CD4-positive, alpha-beta T cell treated with Interleukin-4 for 1 hour (primary cell): Measurements from ENCODE around the gene TRMT11.
"Not testable (repeated sequence)": the region's sequence is repeated elsewhere in the genome, so short reads cannot be mapped to it uniquely, and the experiment has no call there.

ENCODE experiments used
- DNase-seq, 2 donors: peaks; one replicate each; pipeline ENCODE4 v3.0.0-alpha.2; 2020 to 2022

TRMT11 gene

DNA sequence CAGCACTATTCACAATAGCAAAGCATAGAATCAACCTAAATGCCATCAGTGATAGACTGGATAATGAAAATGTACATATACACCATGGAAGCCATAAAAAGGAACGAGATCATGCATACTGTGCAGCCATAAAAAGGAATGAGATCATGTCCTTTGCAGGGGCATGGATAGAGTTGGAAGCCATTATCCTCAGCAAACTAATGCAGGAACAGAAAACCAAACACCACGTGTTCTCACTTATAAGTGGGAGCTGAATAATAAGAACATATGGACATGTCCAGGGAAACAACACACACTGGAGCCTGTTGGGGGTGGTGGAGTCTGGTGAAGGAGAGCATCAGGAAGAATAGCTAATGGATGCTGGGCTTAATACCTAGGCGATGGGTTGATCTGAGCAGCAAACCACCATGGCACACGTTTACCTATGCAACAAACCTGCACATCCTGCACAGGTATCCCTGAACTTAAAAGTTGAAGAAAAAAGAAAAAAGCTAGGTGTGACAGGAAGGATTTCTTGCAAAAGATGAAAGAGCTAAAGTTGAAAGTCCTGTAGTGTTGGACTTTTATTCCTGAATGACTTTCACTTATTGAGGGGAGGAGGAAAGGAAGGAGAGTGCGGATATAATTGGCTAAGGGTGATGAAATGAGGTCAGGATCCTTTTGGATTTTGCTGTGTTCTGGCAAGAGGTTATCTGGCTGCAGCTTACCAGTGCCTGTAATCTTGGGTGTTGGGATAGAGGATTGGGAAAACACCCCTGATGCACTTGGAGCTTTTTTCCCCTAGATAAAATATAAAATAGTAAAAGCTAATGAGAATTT lies 8.5 kb downstream of the TRMT11 start:
- DNase-seq, result no peak

DNA sequence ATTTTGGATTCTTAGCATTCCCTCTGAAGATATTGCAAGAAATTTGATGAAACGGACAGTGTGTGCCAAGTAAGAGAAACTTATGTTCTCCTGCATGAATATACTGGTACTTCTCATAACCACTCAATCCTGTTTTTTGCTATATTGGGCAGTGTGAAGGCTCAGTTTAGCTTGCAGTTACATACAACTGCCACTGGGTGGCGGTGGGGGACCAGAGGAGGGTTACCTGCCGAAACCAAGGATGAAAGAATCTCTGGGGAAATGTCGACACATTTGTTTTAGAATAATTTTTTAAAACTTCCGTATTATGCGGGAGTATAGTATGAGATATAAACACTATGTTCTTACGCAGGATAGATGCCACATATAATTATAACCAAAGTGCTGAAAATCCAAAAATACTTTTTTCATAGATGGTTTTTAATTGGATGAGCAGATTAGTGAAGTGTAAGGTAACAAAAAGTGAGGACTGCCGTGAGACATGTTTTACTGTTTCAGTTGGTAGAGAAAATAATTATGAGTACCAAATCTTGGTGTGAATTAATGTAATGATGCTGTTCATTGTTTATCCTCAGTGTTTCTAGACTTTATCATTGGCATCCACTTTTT lies 9.7 kb downstream of the TRMT11 start:
- DNase-seq, result peak; percentile 66 to 78

DNA sequence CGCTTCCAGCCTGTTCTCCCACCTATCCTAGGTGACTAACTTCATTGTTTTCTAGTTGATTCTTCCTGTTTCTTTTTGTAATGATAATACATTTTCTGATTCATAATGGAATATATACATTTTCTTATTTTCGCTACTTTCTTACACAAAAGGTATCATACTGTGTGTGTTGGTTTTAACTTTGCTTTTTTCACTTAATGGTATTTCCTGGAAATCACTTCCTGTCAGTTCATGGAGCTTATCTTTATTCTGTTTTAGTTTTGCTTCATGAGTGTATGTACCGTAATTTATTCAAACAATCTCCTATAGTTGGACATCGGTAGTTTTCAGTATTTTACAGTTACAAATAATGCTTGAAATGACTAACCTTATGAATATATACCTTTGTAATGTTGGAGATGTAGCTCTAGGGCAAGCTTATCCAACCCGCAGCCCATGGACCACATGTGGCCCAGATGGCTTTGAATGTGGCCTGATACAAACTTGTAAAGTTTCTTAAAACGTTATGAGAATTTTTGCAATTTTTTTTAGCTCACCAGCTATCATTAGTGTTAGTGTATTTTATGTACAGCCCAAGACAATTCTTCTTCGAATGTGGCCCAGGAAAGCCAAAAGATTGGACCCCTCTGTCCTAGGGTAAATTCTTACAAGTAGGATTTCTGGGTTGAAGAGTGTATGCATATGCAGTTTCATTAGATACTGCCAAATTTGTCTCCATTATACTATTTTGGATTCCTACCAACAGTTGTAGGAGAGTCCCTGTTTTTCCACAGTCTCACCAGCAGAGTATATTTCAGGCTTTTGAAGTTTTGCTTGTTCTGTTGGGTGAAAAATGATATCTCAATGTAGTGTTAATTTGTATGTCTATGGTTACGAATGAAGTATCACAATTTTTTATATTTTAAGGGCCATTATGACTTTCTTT lies 16.7 kb downstream of the TRMT11 start:
- no peak for DNase-seq

DNA sequence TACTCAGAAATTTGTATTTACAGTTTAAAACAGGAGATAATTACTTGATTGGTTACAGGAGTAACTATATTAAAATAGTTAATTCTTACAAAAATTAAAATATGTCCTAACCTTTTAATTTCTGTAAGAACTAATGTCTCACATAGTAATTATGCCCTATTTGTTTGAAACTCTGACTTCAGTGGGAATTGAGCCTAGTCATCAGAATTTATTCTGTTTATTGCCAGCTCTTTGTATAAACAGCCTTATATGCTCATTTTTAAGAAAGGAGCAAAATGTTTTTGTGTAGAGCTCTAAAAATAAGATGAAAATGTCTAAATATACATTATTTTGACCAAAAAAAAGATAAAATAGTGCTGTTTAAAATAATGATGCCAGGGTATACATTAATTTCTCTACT lies 21.5 kb downstream of the TRMT11 start:
- no peak for DNase-seq

DNA sequence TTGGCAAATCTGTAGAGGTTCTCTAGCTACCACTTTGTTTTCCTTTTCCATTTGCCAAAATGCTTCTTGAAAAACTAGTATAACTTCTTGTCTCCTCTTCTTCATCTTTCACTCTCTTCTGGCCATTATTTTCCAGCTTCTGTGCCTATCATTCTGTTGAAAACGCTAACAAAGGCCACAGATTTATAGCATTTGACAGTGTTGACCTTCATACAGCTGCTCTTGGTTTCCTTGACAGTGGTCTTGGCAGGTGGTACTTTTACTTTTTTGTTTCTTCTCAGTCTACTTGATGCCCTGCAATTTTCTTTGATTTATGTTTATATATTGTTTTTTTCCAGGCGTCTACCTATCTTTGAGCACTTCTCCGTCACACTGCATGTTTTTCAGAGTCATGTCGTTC lies 23.7 kb downstream of the TRMT11 start:
- DNase-seq, result no peak

DNA sequence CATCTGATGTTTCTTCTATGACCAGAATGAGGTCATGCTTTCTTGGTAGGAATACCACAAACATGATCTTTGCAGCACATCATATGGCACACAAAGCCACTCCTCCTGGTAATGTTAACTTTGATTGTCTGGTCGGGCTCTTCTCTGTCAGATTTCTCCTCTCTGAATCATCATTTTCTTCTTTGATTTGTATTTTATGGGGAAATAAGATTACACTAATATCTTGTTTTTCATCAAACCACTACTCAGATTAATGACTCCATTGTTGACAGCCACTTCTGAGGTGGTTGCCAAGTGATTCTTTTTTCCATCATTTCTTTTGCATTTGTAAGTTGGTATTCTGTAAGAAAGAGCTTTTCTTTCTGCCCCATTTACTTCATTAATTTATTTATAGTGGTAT lies 29.5 kb downstream of the TRMT11 start:
- no peak for DNase-seq

DNA sequence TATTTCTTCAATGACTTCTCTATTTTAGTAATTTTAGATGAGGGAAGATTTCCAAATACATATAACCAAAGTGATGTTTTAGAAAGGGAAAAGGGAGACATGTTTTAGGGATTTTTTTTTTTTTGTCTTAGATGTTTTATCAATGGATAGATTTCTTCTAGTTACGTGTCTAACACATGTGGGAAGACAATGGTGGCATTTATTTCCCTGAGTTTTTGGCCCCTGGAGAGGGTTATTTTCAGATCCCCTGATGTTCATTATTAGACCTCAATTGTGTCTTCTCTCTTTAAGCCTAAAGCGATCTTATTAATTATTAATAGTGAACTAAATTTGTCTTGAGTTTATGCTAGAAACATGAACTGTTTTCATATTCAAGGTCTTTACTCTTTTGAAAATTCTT lies 30.3 kb downstream of the TRMT11 start:
- DNase-seq, result no peak

DNA sequence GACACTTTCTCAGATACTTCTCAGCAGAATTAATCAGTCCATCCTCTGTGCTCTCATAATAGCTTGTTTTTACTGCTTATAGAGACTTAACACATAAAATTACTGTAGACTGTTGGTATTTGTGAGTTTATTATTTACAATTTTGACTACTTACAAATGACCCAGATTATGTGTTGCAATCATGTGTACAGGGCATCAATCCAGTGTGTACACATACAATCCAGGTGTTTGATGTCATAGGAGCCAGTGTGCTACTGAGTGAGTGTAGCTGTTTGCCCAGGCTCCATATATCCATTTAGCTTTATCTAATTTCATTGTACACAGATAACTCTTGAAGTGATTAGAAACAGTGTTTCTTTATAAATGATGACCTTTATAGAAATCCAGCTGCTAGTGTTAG lies 31.3 kb downstream of the TRMT11 start:
- no peak for DNase-seq

DNA sequence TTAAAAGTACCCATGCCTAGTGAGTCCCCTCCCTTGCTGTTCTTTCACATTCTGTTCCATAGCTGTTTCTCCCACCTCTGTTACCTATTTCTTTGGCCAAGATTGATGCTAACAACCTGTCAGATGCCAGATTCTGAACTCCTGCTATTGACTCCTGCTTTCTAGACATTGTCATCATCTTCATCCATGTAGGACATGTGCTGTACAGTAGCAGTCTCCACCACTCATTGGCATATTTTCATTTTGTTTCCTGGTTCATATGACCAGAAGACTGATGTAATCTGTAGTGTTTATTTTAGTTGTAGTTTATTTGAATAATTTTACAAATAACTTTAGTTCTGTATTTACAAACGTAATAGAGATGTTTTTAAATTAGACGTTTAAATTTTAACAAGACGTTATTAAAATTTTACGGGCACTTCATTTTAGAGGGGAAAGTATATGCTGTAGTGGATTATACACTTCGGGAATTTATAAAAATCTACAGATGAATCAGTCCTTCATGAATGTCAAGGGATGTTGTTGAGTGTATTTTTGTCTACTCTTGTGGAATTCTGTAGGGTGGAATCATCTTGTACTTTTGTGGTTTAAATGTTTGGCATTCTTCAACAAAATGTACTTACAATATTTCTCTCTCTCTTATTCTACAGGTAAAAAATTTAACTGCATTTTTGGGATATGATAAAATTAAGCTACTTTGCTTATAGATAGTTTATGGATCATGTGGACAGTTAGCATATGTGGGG lies 34.1 kb downstream of the TRMT11 start:
- DNase-seq, result no peak

DNA sequence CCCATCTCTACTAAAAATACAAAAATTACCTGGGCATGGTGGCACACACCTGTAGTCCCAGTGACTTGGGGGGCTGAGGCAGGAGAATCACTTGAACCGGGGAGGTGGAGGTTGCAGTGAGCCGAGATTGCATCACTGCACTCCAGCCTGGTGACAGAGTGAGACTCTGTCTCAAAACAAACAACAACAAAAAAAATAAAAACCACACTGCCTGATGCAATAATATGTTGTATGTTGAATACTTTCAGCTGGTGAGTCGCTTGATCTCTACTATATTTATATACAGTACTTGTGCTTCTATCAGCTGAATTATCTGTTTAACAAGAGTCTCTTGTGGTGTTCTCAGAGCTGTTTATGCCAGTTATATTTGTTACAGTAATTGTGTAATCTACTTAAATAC lies 37.1 kb downstream of the TRMT11 start:
- not testable (repeated sequence) for DNase-seq

DNA sequence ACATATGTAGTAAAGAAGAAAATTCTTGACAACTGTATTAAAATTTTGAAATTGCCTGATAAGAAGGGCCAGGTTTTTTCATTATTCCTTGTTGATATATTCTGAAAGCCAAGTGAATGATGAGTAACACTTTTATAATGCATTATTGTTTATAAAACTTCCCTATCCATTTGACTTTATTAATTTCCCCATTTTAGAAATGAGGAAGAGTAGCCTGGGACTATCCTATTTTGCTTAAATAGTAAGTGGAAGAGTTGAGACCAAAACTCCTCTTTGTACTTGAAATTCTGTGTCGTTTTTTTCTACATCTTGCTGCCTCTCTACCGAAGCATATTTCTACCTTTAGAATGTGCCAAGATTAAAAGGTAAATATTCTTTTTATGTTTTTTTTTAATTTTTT lies 39.7 kb downstream of the TRMT11 start:
- DNase-seq, result no peak

DNA sequence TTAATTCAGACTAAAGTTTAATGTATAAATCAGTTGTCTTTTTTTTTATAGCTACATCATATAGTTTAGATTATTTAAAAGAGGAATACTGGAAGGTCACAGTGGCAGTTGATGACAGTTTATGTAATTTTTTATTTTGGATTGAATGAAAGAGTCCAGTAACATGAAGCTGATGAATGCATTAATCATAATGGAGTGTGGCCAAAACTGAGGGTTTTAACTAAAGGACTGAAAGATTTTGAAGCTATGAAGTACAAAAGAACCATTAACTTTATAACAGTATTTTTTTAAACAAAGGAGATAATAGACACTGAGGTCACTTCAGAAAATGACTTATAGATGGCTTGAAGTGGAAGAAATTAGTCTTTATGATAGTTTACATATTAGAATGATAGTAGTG lies 41.3 kb downstream of the TRMT11 start:
- DNase-seq, result no peak

DNA sequence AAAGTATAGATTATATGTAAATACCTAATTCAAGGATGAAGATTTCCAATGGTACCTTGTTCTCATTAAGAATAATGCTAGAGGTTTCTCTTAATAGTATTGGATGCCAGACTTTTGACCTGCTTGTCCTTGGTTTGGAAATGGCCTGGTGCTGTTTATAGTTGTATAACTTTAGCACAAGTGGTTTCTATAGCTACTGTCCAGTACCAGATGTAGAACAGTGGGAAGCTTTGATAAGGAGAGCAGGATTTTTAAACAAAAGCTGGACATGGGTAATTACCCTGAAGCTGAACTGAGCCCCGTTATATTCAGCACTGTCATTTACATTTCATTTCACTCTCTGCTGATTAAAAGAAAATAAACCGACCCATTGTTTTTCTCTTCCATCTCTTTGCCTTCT lies 43.7 kb downstream of the TRMT11 start:
- DNase-seq, result no peak

DNA sequence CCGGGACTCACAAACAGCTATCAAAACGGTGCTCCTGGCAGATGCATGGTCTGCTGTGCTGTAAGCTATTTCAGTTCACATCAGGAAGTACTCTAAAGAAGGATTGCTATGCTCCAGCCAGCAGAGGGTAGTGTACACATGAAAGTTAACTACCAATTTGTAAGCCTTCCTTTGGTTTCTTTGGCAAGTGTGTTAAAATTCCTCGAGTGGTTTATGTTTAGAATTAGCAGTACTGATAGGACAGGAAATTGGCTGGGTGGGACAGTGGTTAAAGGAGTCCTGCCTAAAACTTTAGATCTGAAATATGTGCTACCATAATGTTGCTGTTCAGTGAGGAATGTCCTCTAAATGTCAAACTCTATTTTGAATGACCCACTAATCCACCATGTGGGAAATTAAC lies 47.4 kb downstream of the TRMT11 start:
- DNase-seq, result peak in 1 of 2 donors; percentile 1

DNA sequence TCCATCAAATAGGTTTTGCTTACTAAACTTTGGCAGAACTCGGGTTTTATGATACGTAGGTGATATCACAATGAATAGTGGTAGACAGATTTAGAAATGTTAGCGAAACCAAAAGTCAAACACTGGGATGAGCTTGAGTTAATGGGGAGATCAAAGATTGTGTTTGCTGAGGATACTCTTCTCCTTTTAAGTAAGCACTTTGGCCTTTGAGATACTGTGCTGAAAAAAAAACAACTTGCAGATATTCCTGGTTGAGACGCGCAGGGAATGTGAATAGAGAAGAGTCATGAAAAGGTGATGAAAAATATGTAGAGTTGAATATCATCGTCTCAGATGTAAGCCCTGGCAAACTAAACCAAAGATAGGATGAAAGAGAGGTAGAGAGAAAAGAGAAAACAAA lies 48.3 kb downstream of the TRMT11 start:
- DNase-seq, result no peak

DNA sequence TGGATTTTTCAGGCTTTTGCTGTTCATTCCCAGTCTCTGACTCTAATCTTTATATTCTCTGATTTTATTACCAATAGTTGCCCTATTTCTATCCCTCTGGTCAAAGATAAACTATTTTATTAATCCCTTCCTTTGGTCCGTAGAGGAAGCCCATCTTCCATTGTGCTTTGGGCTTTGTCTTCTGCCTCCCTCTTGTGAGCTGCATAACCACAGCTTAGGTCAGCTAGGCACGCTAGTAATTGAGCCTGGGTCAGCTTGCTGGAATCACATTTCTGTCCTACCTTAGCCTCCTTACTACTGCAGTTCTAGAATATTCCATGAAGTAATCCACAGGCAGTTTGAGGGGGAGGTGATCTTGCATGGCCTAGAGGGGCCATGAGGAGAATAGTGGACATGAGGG lies 49.4 kb downstream of the TRMT11 start:
- no peak for DNase-seq

DNA sequence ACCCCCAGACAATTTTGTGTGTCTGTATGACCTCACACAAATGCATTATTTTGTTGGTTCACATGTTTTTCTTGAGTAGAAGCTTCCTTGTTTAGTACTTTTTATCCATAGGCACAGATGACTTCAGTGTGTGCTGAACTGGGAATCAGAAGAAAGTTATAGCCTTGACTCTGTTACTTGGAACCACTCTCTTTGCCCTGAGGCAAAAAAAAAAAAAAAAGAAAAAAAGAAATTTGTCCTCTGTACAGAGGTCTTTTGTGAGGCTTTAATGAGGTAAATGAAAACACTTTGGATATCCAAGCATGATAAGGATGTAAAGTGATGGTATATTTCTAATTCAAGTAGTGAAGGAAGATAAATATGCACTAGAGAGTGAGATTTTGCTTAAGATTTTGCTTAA lies 51.9 kb downstream of the TRMT11 start:
- DNase-seq, result no peak

DNA sequence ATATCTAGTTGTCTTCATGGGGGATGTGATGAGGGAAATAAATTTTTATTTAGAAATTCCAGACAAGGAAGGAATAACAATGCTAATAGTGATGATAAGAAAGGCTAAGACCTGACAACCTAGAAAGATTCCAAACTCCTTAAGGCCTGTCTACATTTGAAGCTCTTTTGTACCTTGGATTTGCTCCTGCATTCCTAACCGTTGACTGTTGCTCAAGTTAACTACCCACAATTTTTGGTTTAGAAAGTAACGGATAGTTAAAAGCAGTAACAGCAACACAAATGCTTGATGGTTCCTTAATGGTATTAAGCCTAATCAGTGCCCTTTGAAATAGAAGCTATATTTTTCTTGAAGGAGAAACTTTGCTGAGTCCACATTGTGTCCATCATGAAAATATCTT lies 52.9 kb downstream of the TRMT11 start:
- no peak for DNase-seq

DNA sequence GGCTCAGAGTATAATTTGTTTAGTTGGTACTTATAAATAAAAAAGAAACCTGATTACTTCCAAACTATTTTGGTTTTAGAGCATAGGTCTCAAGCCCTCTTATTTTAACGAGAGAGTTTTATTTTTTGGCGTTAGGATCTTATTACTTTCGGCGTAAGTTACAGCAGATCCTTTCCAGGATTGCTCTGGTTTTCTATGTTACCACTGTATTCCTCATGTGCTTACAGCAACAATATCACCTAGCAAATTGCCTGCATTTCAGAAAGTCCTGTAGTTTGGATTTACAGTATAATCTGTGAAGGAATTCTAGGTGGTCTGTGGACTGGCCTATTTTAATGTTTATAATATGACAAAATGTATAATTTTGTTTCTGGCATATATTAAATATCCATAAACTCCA lies 54.1 kb downstream of the TRMT11 start:
- no peak for DNase-seq

DNA sequence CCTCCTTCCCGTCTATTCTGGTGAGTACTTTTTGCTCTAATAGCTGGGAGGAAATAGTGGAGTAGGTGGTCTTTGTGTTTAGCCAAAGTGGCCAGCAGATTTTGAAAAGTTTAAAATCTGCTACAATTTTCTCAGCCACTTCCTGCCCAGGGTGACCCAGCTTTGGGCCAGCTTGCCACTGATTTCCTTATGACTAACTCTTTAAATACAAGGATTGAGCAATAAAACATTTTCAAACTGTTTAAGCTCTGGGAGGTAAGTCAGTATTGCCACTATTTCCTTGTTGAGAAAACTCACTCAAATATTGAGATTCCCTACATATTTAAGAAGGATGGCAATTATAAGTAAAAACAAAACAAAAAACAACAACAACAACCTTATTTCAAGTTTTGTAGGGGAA lies 54.5 kb downstream of the TRMT11 start:
- DNase-seq, result no peak

DNA sequence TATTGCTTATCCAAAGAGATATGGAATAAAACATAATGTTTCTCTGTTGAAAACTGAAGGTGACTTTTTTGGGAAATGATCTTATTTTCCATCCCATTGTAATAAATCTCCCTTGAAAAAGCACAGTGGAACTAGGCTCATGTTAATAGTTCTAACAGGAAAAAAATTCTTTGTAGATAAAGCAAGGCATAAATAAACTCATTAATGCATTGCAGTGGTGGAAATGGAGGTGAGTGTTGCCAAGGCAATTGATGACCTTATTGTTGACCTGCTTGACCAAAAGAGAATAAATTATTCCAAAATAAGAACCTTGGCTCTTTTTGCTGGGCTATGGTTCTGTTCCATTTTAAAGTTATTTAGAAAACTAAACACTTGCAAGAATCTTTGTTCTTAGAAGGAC lies 55.2 kb downstream of the TRMT11 start:
- no peak for DNase-seq

DNA sequence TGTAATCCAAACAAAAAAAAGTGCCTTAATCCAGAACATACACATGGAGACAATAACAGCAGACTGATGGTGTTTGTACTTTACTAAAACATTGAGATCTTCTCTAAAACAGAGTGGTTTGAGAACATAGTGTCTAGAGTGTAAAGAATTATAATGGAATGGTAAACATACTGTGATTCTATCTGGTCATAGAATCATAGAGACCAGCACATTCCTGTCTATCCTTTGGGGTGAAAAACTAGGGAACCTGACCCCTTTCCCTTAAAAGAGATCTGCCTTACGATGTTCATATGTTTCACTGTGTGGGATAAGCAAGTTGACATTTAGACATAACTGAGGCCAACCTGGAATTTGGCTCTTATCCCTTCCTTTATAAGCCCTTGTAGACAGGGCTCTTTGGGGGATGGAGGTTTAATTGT lies 55.7 kb downstream of the TRMT11 start:
- DNase-seq, result no peak

DNA sequence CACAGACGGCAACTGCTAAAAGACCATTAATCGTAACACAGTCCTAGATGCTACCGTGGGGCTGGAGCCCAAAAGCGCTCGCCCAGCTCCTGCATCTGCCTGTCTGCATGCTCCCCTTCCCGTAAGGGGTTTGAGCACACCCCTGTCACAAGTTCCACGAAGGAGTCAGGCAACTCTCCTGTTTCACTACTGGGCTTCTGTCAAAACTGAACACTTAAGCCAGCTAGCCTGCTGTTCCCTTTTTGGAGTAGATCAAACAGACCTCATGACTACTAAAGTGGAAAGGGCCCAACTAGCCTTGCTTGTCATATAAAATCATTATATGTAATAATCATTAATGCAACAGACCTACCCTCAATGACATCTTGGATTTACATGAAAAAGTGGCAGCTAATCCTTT lies 61.3 kb downstream of the TRMT11 start:
- no peak for DNase-seq
